Measurements from ENCODE around the gene ACAA1.
"Not testable (repeated sequence)": the region's sequence is repeated elsewhere in the genome, so short reads cannot be mapped to it uniquely, and the experiment has no call there.

GRCh38 chr3:38083254-38083653 is 53.7 kb downstream of the ACAA1 start:
- TF ChIP-seq MXI1 (IDR thresholded peaks at IDR 0.05; ENCODE audit: borderline replicate concordance, low read depth, low read length); POLR2A (IDR thresholded peaks at IDR 0.05; ENCODE audit: low read depth, low read length); RCOR1 (IDR thresholded peaks at IDR 0.05; ENCODE audit: insufficient replicate concordance, low read length): not testable (repeated sequence)
- TF ChIP-seq, protein P1, sequence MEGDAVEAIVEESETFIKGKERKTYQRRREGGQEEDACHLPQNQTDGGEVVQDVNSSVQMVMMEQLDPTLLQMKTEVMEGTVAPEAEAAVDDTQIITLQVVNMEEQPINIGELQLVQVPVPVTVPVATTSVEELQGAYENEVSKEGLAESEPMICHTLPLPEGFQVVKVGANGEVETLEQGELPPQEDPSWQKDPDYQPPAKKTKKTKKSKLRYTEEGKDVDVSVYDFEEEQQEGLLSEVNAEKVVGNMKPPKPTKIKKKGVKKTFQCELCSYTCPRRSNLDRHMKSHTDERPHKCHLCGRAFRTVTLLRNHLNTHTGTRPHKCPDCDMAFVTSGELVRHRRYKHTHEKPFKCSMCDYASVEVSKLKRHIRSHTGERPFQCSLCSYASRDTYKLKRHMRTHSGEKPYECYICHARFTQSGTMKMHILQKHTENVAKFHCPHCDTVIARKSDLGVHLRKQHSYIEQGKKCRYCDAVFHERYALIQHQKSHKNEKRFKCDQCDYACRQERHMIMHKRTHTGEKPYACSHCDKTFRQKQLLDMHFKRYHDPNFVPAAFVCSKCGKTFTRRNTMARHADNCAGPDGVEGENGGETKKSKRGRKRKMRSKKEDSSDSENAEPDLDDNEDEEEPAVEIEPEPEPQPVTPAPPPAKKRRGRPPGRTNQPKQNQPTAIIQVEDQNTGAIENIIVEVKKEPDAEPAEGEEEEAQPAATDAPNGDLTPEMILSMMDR (conservative IDR thresholded peaks at IDR 0.05; ENCODE audit: low read depth, low read length) = not testable (repeated sequence)
- TF ChIP-seq, protein P2, sequence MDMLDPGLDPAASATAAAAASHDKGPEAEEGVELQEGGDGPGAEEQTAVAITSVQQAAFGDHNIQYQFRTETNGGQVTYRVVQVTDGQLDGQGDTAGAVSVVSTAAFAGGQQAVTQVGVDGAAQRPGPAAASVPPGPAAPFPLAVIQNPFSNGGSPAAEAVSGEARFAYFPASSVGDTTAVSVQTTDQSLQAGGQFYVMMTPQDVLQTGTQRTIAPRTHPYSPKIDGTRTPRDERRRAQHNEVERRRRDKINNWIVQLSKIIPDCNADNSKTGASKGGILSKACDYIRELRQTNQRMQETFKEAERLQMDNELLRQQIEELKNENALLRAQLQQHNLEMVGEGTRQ (IDR thresholded peaks at IDR 0.05; ENCODE audit: low read depth, low read length) = not testable (repeated sequence)
- TF ChIP-seq, protein P3, sequence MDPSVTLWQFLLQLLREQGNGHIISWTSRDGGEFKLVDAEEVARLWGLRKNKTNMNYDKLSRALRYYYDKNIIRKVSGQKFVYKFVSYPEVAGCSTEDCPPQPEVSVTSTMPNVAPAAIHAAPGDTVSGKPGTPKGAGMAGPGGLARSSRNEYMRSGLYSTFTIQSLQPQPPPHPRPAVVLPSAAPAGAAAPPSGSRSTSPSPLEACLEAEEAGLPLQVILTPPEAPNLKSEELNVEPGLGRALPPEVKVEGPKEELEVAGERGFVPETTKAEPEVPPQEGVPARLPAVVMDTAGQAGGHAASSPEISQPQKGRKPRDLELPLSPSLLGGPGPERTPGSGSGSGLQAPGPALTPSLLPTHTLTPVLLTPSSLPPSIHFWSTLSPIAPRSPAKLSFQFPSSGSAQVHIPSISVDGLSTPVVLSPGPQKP (IDR thresholded peaks at IDR 0.05; ENCODE audit: borderline replicate concordance, low read depth, low read length) = not testable (repeated sequence)
